ENCODE measurements around the gene ZNF862.

The ZNF862 gene

DNA sequence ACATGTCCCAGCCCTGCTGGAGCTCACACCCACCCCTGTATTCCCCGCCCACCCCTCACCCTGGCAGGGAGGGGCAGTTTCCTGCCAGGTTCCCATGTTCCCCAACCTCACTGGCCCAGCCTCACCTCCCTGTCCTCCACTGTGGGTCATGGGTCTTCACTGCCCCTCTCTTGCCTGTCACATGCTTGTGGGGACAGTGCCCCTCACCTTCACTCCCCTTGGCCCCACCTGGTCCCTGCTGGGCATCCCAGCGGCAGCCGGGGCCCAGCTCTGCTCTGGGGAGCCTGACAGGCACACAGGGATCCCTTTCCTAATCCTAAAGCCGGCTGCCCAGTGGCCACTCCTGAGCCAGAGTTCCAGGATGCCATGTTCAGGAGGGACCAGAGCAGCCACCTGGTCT, 21.4 kb upstream of the ZNF862 start:
- ATAC-seq, result no peak
- TF ChIP-seq, protein P1, sequence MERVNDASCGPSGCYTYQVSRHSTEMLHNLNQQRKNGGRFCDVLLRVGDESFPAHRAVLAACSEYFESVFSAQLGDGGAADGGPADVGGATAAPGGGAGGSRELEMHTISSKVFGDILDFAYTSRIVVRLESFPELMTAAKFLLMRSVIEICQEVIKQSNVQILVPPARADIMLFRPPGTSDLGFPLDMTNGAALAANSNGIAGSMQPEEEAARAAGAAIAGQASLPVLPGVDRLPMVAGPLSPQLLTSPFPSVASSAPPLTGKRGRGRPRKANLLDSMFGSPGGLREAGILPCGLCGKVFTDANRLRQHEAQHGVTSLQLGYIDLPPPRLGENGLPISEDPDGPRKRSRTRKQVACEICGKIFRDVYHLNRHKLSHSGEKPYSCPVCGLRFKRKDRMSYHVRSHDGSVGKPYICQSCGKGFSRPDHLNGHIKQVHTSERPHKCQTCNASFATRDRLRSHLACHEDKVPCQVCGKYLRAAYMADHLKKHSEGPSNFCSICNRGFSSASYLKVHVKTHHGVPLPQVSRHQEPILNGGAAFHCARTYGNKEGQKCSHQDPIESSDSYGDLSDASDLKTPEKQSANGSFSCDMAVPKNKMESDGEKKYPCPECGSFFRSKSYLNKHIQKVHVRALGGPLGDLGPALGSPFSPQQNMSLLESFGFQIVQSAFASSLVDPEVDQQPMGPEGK (CRISPR knock-in tag; IDR thresholded peaks at IDR 0.05; ENCODE audit: borderline replicate concordance), result no peak
- TF ChIP-seq ZNF8 (CRISPR knock-in tag; IDR thresholded peaks at IDR 0.05), result no peak
- no peak for TF ChIP-seq ZFP3 (CRISPR knock-in tag; IDR thresholded peaks at IDR 0.05)
- no peak for TF ChIP-seq TOX (CRISPR knock-in tag; IDR thresholded peaks at IDR 0.05; ENCODE audit: borderline replicate concordance)

DNA sequence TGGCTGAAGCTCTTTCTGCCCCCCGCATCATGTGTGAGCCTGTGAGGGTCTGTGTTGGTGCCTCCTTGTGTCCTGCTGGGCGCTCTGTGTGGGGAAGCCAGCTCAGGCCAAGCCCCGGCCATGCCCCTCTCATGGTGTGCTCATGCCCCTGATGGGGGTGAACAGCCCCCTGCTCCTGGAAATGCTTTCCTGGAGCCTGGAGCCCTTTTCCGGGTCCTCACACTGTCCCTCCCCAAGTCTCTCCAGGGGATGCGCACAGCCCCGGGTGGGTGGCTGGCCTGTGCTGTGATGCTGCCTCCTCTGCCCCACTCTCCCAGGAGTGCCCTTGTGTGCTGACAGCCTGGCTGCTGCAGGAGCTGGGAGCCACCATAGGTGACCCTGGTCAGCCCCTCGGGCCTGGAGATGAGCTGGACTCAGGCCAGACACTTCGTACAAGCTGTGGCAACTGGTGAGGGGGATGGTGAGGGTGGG, 20.8 kb upstream of the ZNF862 start:
- TF ChIP-seq PPARA (CRISPR knock-in tag; IDR thresholded peaks at IDR 0.05; ENCODE audit: borderline replicate concordance) (no peak), CSDC2 (CRISPR knock-in tag; IDR thresholded peaks at IDR 0.05) (no peak), TCF4 (CRISPR knock-in tag; IDR thresholded peaks at IDR 0.05; ENCODE audit: borderline replicate concordance) (no peak), ARNTL (CRISPR knock-in tag; IDR thresholded peaks at IDR 0.05; ENCODE audit: borderline replicate concordance, low read depth) (no peak), OSR1 (CRISPR knock-in tag; IDR thresholded peaks at IDR 0.05) (no peak), BACH2 (CRISPR knock-in tag; IDR thresholded peaks at IDR 0.05; ENCODE audit: borderline replicate concordance) (no peak), ESRRG (CRISPR knock-in tag; IDR thresholded peaks at IDR 0.05) (no peak), ISL1 (CRISPR knock-in tag; IDR thresholded peaks at IDR 0.05) (no peak), ZFP3 (CRISPR knock-in tag; IDR thresholded peaks at IDR 0.05) (no peak), GLIS3 (CRISPR knock-in tag; IDR thresholded peaks at IDR 0.05) (no peak), ZFP30 (CRISPR knock-in tag; IDR thresholded peaks at IDR 0.05) (no peak), ZNF8 (CRISPR knock-in tag; IDR thresholded peaks at IDR 0.05) (no peak), ZNF565 (CRISPR knock-in tag; conservative IDR thresholded peaks at IDR 0.05; ENCODE audit: low read depth) (no peak), ZNF70 (CRISPR knock-in tag; IDR thresholded peaks at IDR 0.05) (no peak)
- TF ChIP-seq, protein P2, sequence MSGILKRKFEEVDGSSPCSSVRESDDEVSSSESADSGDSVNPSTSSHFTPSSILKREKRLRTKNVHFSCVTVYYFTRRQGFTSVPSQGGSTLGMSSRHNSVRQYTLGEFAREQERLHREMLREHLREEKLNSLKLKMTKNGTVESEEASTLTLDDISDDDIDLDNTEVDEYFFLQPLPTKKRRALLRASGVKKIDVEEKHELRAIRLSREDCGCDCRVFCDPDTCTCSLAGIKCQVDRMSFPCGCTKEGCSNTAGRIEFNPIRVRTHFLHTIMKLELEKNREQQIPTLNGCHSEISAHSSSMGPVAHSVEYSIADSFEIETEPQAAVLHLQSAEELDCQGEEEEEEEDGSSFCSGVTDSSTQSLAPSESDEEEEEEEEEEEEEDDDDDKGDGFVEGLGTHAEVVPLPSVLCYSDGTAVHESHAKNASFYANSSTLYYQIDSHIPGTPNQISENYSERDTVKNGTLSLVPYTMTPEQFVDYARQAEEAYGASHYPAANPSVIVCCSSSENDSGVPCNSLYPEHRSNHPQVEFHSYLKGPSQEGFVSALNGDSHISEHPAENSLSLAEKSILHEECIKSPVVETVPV (CRISPR knock-in tag; IDR thresholded peaks at IDR 0.05), result no peak
- TF ChIP-seq, protein P3, sequence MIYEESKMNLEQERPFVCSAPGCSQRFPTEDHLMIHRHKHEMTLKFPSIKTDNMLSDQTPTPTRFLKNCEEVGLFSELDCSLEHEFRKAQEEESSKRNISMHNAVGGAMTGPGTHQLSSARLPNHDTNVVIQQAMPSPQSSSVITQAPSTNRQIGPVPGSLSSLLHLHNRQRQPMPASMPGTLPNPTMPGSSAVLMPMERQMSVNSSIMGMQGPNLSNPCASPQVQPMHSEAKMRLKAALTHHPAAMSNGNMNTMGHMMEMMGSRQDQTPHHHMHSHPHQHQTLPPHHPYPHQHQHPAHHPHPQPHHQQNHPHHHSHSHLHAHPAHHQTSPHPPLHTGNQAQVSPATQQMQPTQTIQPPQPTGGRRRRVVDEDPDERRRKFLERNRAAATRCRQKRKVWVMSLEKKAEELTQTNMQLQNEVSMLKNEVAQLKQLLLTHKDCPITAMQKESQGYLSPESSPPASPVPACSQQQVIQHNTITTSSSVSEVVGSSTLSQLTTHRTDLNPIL (CRISPR knock-in tag; IDR thresholded peaks at IDR 0.05; ENCODE audit: low read depth), result no peak
- TF ChIP-seq, protein P4, sequence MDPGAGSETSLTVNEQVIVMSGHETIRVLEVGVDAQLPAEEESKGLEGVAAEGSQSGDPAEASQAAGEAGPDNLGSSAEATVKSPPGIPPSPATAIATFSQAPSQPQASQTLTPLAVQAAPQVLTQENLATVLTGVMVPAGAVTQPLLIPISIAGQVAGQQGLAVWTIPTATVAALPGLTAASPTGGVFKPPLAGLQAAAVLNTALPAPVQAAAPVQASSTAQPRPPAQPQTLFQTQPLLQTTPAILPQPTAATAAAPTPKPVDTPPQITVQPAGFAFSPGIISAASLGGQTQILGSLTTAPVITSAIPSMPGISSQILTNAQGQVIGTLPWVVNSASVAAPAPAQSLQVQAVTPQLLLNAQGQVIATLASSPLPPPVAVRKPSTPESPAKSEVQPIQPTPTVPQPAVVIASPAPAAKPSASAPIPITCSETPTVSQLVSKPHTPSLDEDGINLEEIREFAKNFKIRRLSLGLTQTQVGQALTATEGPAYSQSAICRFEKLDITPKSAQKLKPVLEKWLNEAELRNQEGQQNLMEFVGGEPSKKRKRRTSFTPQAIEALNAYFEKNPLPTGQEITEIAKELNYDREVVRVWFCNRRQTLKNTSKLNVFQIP (CRISPR knock-in tag; IDR thresholded peaks at IDR 0.05; ENCODE audit: borderline replicate concordance, low read depth), result no peak
- TF ChIP-seq, protein P1 (CRISPR knock-in tag; IDR thresholded peaks at IDR 0.05; ENCODE audit: borderline replicate concordance), result no peak
- ATAC-seq, result no peak

DNA sequence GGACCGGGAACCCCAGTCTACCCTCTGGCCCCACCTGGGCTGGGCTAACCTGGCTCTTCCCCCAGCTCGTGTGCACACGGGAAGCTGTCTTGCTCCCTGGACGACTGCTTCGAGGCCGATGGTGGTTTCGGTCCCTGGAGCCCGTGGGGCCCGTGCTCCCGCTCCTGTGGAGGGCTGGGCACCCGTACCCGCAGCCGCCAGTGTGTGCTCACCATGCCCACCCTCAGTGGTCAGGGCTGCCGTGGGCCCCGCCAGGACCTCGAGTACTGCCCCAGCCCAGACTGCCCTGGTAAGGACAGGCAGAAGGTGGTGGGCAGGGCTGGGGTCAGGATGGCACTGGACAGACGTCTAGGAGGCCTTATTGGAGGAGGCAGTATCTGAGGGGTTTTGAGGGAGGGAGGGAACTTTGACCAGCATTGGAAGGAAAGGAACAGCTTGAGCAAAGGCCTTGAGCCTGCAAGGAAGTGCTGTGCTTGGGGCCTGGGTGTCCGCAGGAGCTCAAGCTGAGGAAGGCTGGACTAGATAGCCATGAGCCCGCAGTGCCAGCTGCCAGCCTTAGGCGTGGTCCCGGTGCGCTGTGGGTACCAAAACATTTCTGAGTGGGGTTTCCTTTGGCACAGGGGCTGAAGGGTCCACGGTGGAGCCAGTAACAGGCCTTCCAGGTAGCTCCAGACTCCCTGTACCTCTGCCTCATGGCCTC, 20.2 kb upstream of the ZNF862 start:
- TF ChIP-seq OSR1 (CRISPR knock-in tag; IDR thresholded peaks at IDR 0.05) (no peak), TCF4 (CRISPR knock-in tag; IDR thresholded peaks at IDR 0.05; ENCODE audit: borderline replicate concordance) (no peak)

DNA sequence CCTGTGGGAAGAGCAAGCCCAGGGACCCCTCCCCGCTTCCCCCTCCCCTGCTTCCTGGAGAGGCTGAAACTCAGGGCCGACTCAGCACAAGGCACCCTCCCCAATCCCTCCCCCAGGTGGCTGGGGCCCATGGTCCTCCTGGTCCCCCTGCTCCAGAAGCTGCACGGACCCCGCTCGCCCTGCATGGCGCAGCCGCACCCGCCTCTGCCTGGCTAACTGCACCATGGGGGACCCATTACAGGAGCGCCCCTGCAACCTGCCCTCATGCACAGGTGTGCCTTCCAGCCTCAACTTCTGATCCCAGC, 19.7 kb upstream of the ZNF862 start:
- no peak for ATAC-seq

More for the DNA sequence above, 20.2 kb upstream of the ZNF862 start:
- no peak for ATAC-seq

More for the DNA sequence above, 19.7 kb upstream of the ZNF862 start:
- TF ChIP-seq ZFP3 (CRISPR knock-in tag; IDR thresholded peaks at IDR 0.05) (no peak), TOX (CRISPR knock-in tag; IDR thresholded peaks at IDR 0.05; ENCODE audit: borderline replicate concordance) (no peak), ZC3H10 (CRISPR knock-in tag; IDR thresholded peaks at IDR 0.05) (no peak), OSR1 (CRISPR knock-in tag; IDR thresholded peaks at IDR 0.05) (no peak), GLIS3 (CRISPR knock-in tag; IDR thresholded peaks at IDR 0.05) (no peak), ISL1 (CRISPR knock-in tag; IDR thresholded peaks at IDR 0.05) (no peak), CSDC2 (CRISPR knock-in tag; IDR thresholded peaks at IDR 0.05) (no peak)

Measured in SK-N-SH treated with all-trans-retinoic acid at 6 μM for 48 hours (cell line).